ENCODE data around the gene SLC66A2. TPM values are rescaled to one million over a fixed set of nuclear protein-coding genes. Genes with fewer than 3 reads are reported as not detected.

The SLC66A2 gene
- total and polyA plus RNA-seq, 10 of the 15 experiments (the other 5 are each of a cell fraction or from before 2014, with no cell fraction given), result 0.69 to 42.5 (median 14.8) TPM

- intact Hi-C loops (cut with micrococcal nuclease; ENCODE audit: unreplicated experiment), result no loop called here
- Histone ChIP-seq H3K4me3 (no peak overlapping the region), H3K79me2 (ENCODE audit: control insufficient read depth, insufficient read depth, low read length) (no peaks in the 10 kb centered on the region), H3K9ac (ENCODE audit: control insufficient read depth, insufficient read depth, low read length) (no peak overlapping the region), H3K36me3 (ENCODE audit: control insufficient read depth in 2 of 2, insufficient read depth in 2 of 2, low read length in 1 of 2) (no peaks in the 10 kb centered on the region), H3K27ac (ENCODE audit: control insufficient read depth, insufficient read depth) (no peak overlapping the region), H2AFZ (ENCODE audit: control insufficient read depth, low read depth, low read length) (no peak overlapping the region), H3K9me3 (replicated peaks; ENCODE audit: control insufficient read depth, insufficient read depth, low read length) (no peaks in the 10 kb centered on the region; the same call in 1 of the 3 replicates), H4K20me1 (ENCODE audit: control insufficient read depth, insufficient read depth) (no peaks in the 10 kb centered on the region), H3K4me1 (ENCODE audit: control insufficient read depth, insufficient read depth, low read length) (no peaks in the 10 kb centered on the region), H3K4me2 (ENCODE audit: control insufficient read depth, insufficient read depth) (no peak overlapping the region), H3K27me3 (replicated peaks in 1 of 2; ENCODE audit: control insufficient read depth in 2 of 2, insufficient read depth in 2 of 2, low read length in 1 of 2) (no peaks in the 10 kb centered on the region)
- WGBS (ENCODE audit: insufficient coverage, insufficient replicate concordance, low lambda C conversion rate, missing lambda C conversion rate), result 69% methylated on average over 13 of the region's 15 CpGs
- ChIA-PET SMC1A (ENCODE audit: uncharacterized antibody, unreplicated experiment) (no interaction called here), RAD21 (ENCODE audit: unreplicated experiment) (no interaction called here), POLR2A (no interaction called here), CTCF (no interaction called here)
- BruUV-seq (replicated peaks), result no TSS peak
- no peak for ATAC-seq
- TF ChIP-seq ZSCAN29 (IDR thresholded peaks at IDR 0.05) (no peak), TCF12 (IDR thresholded peaks at IDR 0.05; ENCODE audit: low read depth, low read length) (no peak), HDGF (IDR thresholded peaks at IDR 0.05) (no peak), NFYA (IDR thresholded peaks at IDR 0.05; ENCODE audit: borderline replicate concordance, low read depth, low read length) (no peak), MYC (IDR thresholded peaks at IDR 0.05; ENCODE audit: insufficient read depth, insufficient read length, insufficient replicate concordance, low read length, severe bottlenecking) (no peak), MLLT1 (IDR thresholded peaks at IDR 0.05) (no peak), IKZF1 (conservative IDR thresholded peaks at IDR 0.05) (no peak), RB1 (IDR thresholded peaks at IDR 0.05; ENCODE audit: borderline replicate concordance) (no peak), HCFC1 (IDR thresholded peaks at IDR 0.05; ENCODE audit: low read length) (no peak), SKIL (IDR thresholded peaks at IDR 0.05; ENCODE audit: low read depth, poor library complexity, severe bottlenecking) (no peak), PML (IDR thresholded peaks at IDR 0.05; ENCODE audit: low read length) (no peak), NFYB (IDR thresholded peaks at IDR 0.05; ENCODE audit: insufficient read depth, low read depth, low read length) (no peak), E2F4 (IDR thresholded peaks at IDR 0.05; ENCODE audit: low read depth, low read length) (no peak), CTCF (IDR thresholded peaks at IDR 0.05 in 2 of 3, conservative IDR thresholded peaks at IDR 0.05 in 1 of 3; ENCODE audit: control insufficient read depth in 2 of 3, extremely low read depth in 1 of 3, insufficient read depth in 1 of 3, low read depth in 3 of 3, low read length in 3 of 3) (no peak), MYB (IDR thresholded peaks at IDR 0.05; ENCODE audit: borderline replicate concordance, low read depth, low read length) (no peak), PBX3 (IDR thresholded peaks at IDR 0.05; ENCODE audit: insufficient replicate concordance, low read depth, low read length) (no peak)
- in situ Hi-C loops (cut with MboI), result no loop called here
- no peak for FAIRE-seq
- no peak for DNase-seq (ENCODE audit: low read depth, low spot score)
Observed at GRCh38 chr18:79862562-79862961, 88.9 kb downstream of the SLC66A2 start.

Data from GM12878 (cell line).